Prostate gland (tissue), 2 donors: ENCODE results near the gene ARFGEF2. TPM values are rescaled to one million over a fixed set of nuclear protein-coding genes. Genes with fewer than 3 reads are reported as not detected.

Experiments
- DNase-seq: peaks from one replicate; pipeline ENCODE4 v3.0.0-alpha.2; 2019; ENCODE audit warnings: low spot score
- H3K27ac ChIP-seq, 2 donors: fragments of 200-600 bp; sonication (generic); 2 replicates each; pipeline ENCODE4 v1.5.1; 2017 to 2019
- H3K27me3 ChIP-seq: fragments of 200-600 bp; sonication (generic); replicated peaks from 2 replicates; pipeline ENCODE4 v1.5.1; 2019; ENCODE audit not compliant: insufficient read depth
- H3K36me3 ChIP-seq, 2 donors: fragments of 200-600 bp; sonication (generic); 1 replicate in 1 of 2; 2 replicates in 1 of 2; pipeline versions ENCODE4 v1.5.1 to v1.8.1; 2017 to 2019
- H3K4me1 ChIP-seq: fragments of 200-600 bp; sonication (generic); replicated peaks from 2 replicates; pipeline ENCODE4 v1.5.1; 2019
- H3K4me3 ChIP-seq, 2 donors: fragments of 200-600 bp; sonication (generic); 2 replicates each; pipeline ENCODE4 v1.5.1; 2017 to 2019
- H3K9me3 ChIP-seq: fragments of 200-600 bp; sonication (generic); 2 replicates; pipeline ENCODE4 v1.5.1; 2017
- CTCF ChIP-seq, 4 experiments: fragments of 200-600 bp in 2 of 4; fragments of 450-650 bp in 2 of 4; sonication (generic) in 2 of 4; IDR thresholded peaks; 1 replicate in 3 of 4; 2 replicates in 1 of 4; pipeline ENCODE4 v1.5.1; 2016 to 2019; ENCODE audit warnings: antibody characterized with exemption in 4 of 4, mild to moderate bottlenecking in 2 of 4, moderate library complexity in 2 of 4
- POLR2A ChIP-seq: fragments of 450-650 bp; IDR thresholded peaks from one replicate; pipeline ENCODE4 v1.6.1; 2016; ENCODE audit warnings: antibody characterized with exemption, mild to moderate bottlenecking
- POLR2AphosphoS5 ChIP-seq: sonication (generic); formaldehyde crosslinking; IDR thresholded peaks from one replicate; pipeline ENCODE4 v1.6.1; 2017; ENCODE audit warnings: antibody characterized with exemption
- WGBS: methylation state at CpG from one replicate; pipeline ENCODE4 v1.1.5; 2018; 5-methylcytosine and 5-hydroxymethylcytosine counted together
- intact Hi-C: fragments of 100-400 bp; cut with DNase I; formaldehyde crosslinking; loops from one replicate; pipeline ENCODE4 v1.14.2; 2022
- total RNA-seq, 2 donors: library from RNA; depleted of rRNA; stranded (reverse); fragments of >200 nt; gene quantifications; one replicate each; pipeline ENCODE4 v1.1.0, GENCODE V29; 2016

ARFGEF2 gene
- total RNA-seq, 2 donors from 2014 or later = 36.3 to 51.6 TPM

GRCh38 chr20:48903705-48904104 is 17.8 kb upstream of the ARFGEF2 start:
- no peak overlapping the region for H3K27ac ChIP-seq
- H3K4me1 ChIP-seq = no peaks in the 10 kb centered on the region
- no peak for TF ChIP-seq POLR2AphosphoS5
- TF ChIP-seq POLR2A = no peak
- no peak for TF ChIP-seq CTCF (IDR thresholded peaks at IDR 0.05)
- no peaks in the 10 kb centered on the region for H3K9me3 ChIP-seq
- intact Hi-C loops = no loop called here
- no peaks in the 10 kb centered on the region for H3K36me3 ChIP-seq
- H3K4me3 ChIP-seq = no peak overlapping the region
- no peaks in the 10 kb centered on the region for H3K27me3 ChIP-seq
- 96% methylated on average over 10 of the region's 10 CpGs for WGBS
- no peak for DNase-seq

GRCh38 chr20:48904566-48905296 is 16.8 kb upstream of the ARFGEF2 start:
- no peaks in the 10 kb centered on the region for H3K27me3 ChIP-seq
- DNase-seq = peak; percentile 29
- intact Hi-C loops = loop anchor here (1.0 kb wide), 1 partner anchor 247 kb away; no protein-coding TSS in a partner anchor

GRCh38 chr20:48905297-48905647 is 16.2 kb upstream of the ARFGEF2 start:
- Histone ChIP-seq H3K27me3 (no peaks in the 10 kb centered on the region), H3K4me1 (no peaks in the 10 kb centered on the region), H3K4me3 (no peak overlapping the region), H3K36me3 (no peaks in the 10 kb centered on the region), H3K27ac (no peak overlapping the region), H3K9me3 (no peaks in the 10 kb centered on the region)
- no peak for DNase-seq
- no peak for TF ChIP-seq POLR2AphosphoS5
- no peak for TF ChIP-seq POLR2A
- TF ChIP-seq CTCF (IDR thresholded peaks at IDR 0.05) = no peak
- intact Hi-C loops = loop anchor here (1.0 kb wide), 1 partner anchor 248 kb away; no protein-coding TSS in a partner anchor
- WGBS = 62% methylated on average over 5 of the region's 5 CpGs

More at GRCh38 chr20:48904566-48905296, 16.8 kb upstream of the ARFGEF2 start:
- Histone ChIP-seq H3K4me3 (no peak overlapping the region), H3K4me1 (no peaks in the 10 kb centered on the region), H3K36me3 (no peaks in the 10 kb centered on the region), H3K27ac (no peak overlapping the region), H3K9me3 (no peaks in the 10 kb centered on the region)
- TF ChIP-seq POLR2A (no peak), CTCF (IDR thresholded peaks at IDR 0.05) (peak; percentile 71 to 90 (median 81)), POLR2AphosphoS5 (no peak)
- WGBS = 15% methylated on average over 11 of the region's 11 CpGs

- DNase-seq = no peak
- H3K36me3 ChIP-seq = no peaks in the 10 kb centered on the region
- H3K27ac ChIP-seq = no peak overlapping the region
- WGBS = 45% methylated on average over 7 of the region's 7 CpGs
- no peak overlapping the region for H3K4me3 ChIP-seq
- H3K9me3 ChIP-seq = no peaks in the 10 kb centered on the region
- no peaks in the 10 kb centered on the region for H3K27me3 ChIP-seq
- H3K4me1 ChIP-seq = no peaks in the 10 kb centered on the region
- TF ChIP-seq CTCF (IDR thresholded peaks at IDR 0.05) (no peak), POLR2AphosphoS5 (no peak), POLR2A (no peak)
- intact Hi-C loops = no loop called here
Measured at GRCh38 chr20:48906221-48906877, 15.2 kb upstream of the ARFGEF2 start.
